ENCODE measurements around the gene SGK1.
"Not testable (repeated sequence)": the region's sequence is repeated elsewhere in the genome, so short reads cannot be mapped to it uniquely, and the experiment has no call there.

SGK1 gene

GRCh38 chr6:134256862-134257261 is 61.0 kb downstream of the SGK1 start:
- POLR2A ChIA-PET, result interaction anchor here (0.6 kb wide), 1 partner anchor 442 kb away, joined by 8 read pairs; no protein-coding TSS in a partner anchor
- CTCF ChIA-PET, result interaction anchor here (1.0 kb wide), 1 partner anchor 21 kb away, joined by 3 read pairs; no protein-coding TSS in a partner anchor

GRCh38 chr6:134255280-134255679 is 62.6 kb downstream of the SGK1 start:
- DNase-seq (ENCODE audit: extremely low spot score); POLR2A ChIA-PET; CTCF ChIA-PET: not testable (repeated sequence)

More at GRCh38 chr6:134256862-134257261, 61.0 kb downstream of the SGK1 start:
- DNase-seq (ENCODE audit: extremely low spot score), result no peak
- no peak for TF ChIP-seq CTCF (IDR thresholded peaks at IDR 0.05; ENCODE audit: control extremely low read depth, extremely low read depth, low read depth, missing control alignments)

GRCh38 chr6:134254118-134254517 is 63.8 kb downstream of the SGK1 start:
- ChIA-PET CTCF (no interaction called here), POLR2A (no interaction called here)
- no peak for DNase-seq (ENCODE audit: extremely low spot score)
- no peak for TF ChIP-seq CTCF (IDR thresholded peaks at IDR 0.05; ENCODE audit: control extremely low read depth, extremely low read depth, low read depth, missing control alignments)

- CTCF ChIA-PET, result no interaction called here
- DNase-seq (ENCODE audit: extremely low spot score), result no peak
- TF ChIP-seq CTCF (IDR thresholded peaks at IDR 0.05; ENCODE audit: control extremely low read depth, extremely low read depth, low read depth, missing control alignments), result no peak
- POLR2A ChIA-PET, result no interaction called here
Observed at GRCh38 chr6:134253681-134254080, 64.2 kb downstream of the SGK1 start.

GRCh38 chr6:134251320-134251719 is 66.6 kb downstream of the SGK1 start:
- ChIA-PET CTCF (interaction anchor here (0.8 to 1.6 kb wide), 3 partner anchors 28 to 201 kb away, joined by 3 read pairs; no protein-coding TSS in a partner anchor), POLR2A (no interaction called here)
- TF ChIP-seq CTCF (IDR thresholded peaks at IDR 0.05; ENCODE audit: control extremely low read depth, extremely low read depth, low read depth, missing control alignments), result no peak
- no peak for DNase-seq (ENCODE audit: extremely low spot score)

- ChIA-PET CTCF (interaction anchor here (1.0 to 1.6 kb wide), 3 partner anchors 9 to 201 kb away, joined by 3 to 4 read pairs (median 3); no protein-coding TSS in a partner anchor), POLR2A (no interaction called here)
- no peak for DNase-seq (ENCODE audit: extremely low spot score)
- TF ChIP-seq CTCF (IDR thresholded peaks at IDR 0.05; ENCODE audit: control extremely low read depth, extremely low read depth, low read depth, missing control alignments), result no peak
Observed at GRCh38 chr6:134250776-134251175, 67.1 kb downstream of the SGK1 start.

GRCh38 chr6:134249759-134250602 is 67.9 kb downstream of the SGK1 start:
- CTCF ChIA-PET, result interaction anchor here (1.0 to 2.3 kb wide), 4 partner anchors 9 to 391 kb away, joined by 3 to 8 read pairs (median 4); no protein-coding TSS in a partner anchor
- no peak for TF ChIP-seq CTCF (IDR thresholded peaks at IDR 0.05; ENCODE audit: control extremely low read depth, extremely low read depth, low read depth, missing control alignments)
- DNase-seq (ENCODE audit: extremely low spot score), result no peak
- POLR2A ChIA-PET, result no interaction called here
